Breast epithelium (tissue), 3 donors: Measurements from ENCODE around the gene PLEKHO2.

Experiments
- CTCF ChIP-seq, 3 donors: fragments of 450-650 bp; IDR thresholded peaks; one replicate each; pipeline ENCODE4 v1.5.1; 2016 to 2017; ENCODE audit warnings: antibody characterized with exemption in 3 of 3, mild to moderate bottlenecking in 3 of 3, moderate library complexity in 3 of 3
- POLR2A ChIP-seq: fragments of 450-650 bp; IDR thresholded peaks from one replicate; pipeline ENCODE4 v1.6.1; 2016; ENCODE audit warnings: antibody characterized with exemption, mild to moderate bottlenecking, moderate library complexity
- POLR2AphosphoS5 ChIP-seq, 3 donors: sonication (generic); formaldehyde crosslinking; IDR thresholded peaks; one replicate each; pipeline ENCODE4 v1.6.1; 2017; ENCODE audit warnings: antibody characterized with exemption in 3 of 3

GRCh38 chr15:64806509-64806908 is 35.2 kb upstream of the PLEKHO2 start:
- TF ChIP-seq CTCF (IDR thresholded peaks at IDR 0.05) (no peak), POLR2AphosphoS5 (IDR thresholded peaks at IDR 0.05) (no peak), POLR2A (no peak)
